Measurements from ENCODE around the gene STARD3.

DNA sequence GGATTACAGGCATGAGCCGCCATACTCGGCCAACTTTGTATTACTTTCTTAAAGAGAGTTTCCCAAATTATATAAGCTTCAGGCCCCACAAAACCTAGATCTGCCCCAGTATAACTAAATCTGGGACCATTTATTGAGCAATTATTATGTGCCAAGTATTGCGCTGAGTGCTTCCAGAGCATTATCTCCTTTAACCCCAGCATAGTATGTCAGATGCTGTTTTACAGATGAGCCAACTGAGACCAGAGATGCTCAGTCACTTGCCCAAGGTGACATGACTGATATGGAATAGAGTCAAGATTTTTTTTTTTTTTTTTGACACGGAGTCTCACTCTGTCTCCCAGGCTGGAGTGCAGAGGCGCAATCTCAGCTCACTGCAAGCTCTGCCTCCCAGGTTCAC, 61.0 kb downstream of the STARD3 start:
- no peak for TF ChIP-seq JUN (CRISPR knock-in tag; IDR thresholded peaks at IDR 0.05)
- no peak for TF ChIP-seq ZNF619 (CRISPR knock-in tag; IDR thresholded peaks at IDR 0.05)
- TF ChIP-seq MAZ (IDR thresholded peaks at IDR 0.05; ENCODE audit: borderline replicate concordance, low read depth, low read length), result no peak
- TF ChIP-seq MAZ (CRISPR knock-in tag; IDR thresholded peaks at IDR 0.05; ENCODE audit: low read depth), result no peak
- TF ChIP-seq, protein P1, sequence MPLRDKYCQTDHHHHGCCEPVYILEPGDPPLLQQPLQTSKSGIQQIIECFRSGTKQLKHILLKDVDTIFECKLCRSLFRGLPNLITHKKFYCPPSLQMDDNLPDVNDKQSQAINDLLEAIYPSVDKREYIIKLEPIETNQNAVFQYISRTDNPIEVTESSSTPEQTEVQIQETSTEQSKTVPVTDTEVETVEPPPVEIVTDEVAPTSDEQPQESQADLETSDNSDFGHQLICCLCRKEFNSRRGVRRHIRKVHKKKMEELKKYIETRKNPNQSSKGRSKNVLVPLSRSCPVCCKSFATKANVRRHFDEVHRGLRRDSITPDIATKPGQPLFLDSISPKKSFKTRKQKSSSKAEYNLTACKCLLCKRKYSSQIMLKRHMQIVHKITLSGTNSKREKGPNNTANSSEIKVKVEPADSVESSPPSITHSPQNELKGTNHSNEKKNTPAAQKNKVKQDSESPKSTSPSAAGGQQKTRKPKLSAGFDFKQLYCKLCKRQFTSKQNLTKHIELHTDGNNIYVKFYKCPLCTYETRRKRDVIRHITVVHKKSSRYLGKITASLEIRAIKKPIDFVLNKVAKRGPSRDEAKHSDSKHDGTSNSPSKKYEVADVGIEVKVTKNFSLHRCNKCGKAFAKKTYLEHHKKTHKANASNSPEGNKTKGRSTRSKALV (CRISPR knock-in tag; IDR thresholded peaks at IDR 0.05), result no peak
- no peak for TF ChIP-seq POLR2A (IDR thresholded peaks at IDR 0.05; ENCODE audit: insufficient read depth in 1 of 2, low read depth in 2 of 2, low read length in 2 of 2)

All from HepG2 (cell line).